Activated T-helper 1 cell treated with anti-CD3 and anti-CD28 coated beads, Interleukin-2, amount 50 U/mL, for 16 hours (primary cell): ENCODE results near the gene KRTAP25-1.

ENCODE experiments used
- DNase-seq, 2 donors: peaks; one replicate each; pipeline ENCODE4 v3.0.0-alpha.2; 2020; ENCODE audit warnings: low read depth in 1 of 2, low spot score in 1 of 2

Gene KRTAP25-1

GRCh38 chr21:30289215-30289614 is at the start of gene KRTAP25-1:
Gene KRTAP25-1, minus strand, starts transcription at chr21:30289514. Its CDS starts 24 bp downstream, at chr21:30289490.
- no peak for DNase-seq

GRCh38 chr21:30338717-30339116 is 49.4 kb upstream of the KRTAP25-1 start:
- no peak for DNase-seq

GRCh38 chr21:30337772-30338171 is 48.5 kb upstream of the KRTAP25-1 start:
- DNase-seq, result no peak

- DNase-seq, result no peak
Measured at GRCh38 chr21:30337276-30337744, 48.0 kb upstream of the KRTAP25-1 start, which contains the start of gene KRTAP27-1. Gene KRTAP27-1, minus strand, starts transcription at chr21:30337694. Its CDS starts 26 bp downstream, at chr21:30337668.

- no peak for DNase-seq
Measured at GRCh38 chr21:30336596-30336995, 47.3 kb upstream of the KRTAP25-1 start.

- no peak for DNase-seq
Measured at GRCh38 chr21:30333736-30334135, 44.4 kb upstream of the KRTAP25-1 start.

GRCh38 chr21:30332681-30333080 is 43.4 kb upstream of the KRTAP25-1 start:
- DNase-seq, result no peak

- no peak for DNase-seq
Measured at GRCh38 chr21:30329203-30329875, 40.0 kb upstream of the KRTAP25-1 start.

- DNase-seq, result no peak
Measured at GRCh38 chr21:30326390-30326789, 37.1 kb upstream of the KRTAP25-1 start.

GRCh38 chr21:30320215-30320614 is 30.9 kb upstream of the KRTAP25-1 start, which contains the start of gene KRTAP26-1:
Gene KRTAP26-1, minus strand, starts transcription at chr21:30320315. Its CDS starts 280 bp downstream, at chr21:30320035.
- no peak for DNase-seq

- no peak for DNase-seq
Measured at GRCh38 chr21:30315701-30316100, 26.4 kb upstream of the KRTAP25-1 start.

GRCh38 chr21:30306884-30307283 is 17.6 kb upstream of the KRTAP25-1 start:
- DNase-seq, result no peak

- no peak for DNase-seq
Measured at GRCh38 chr21:30305136-30305535, 15.8 kb upstream of the KRTAP25-1 start.

- no peak for DNase-seq
Measured at GRCh38 chr21:30282850-30283249, 6.5 kb downstream of the KRTAP25-1 start, which contains the start of gene KRTAP24-1. Gene KRTAP24-1, minus strand, starts transcription at chr21:30282950. Its CDS starts 18 bp downstream, at chr21:30282932.

GRCh38 chr21:30271611-30272010 is 17.7 kb downstream of the KRTAP25-1 start:
- no peak for DNase-seq

GRCh38 chr21:30271156-30271555 is 18.2 kb downstream of the KRTAP25-1 start:
- DNase-seq, result no peak

GRCh38 chr21:30269803-30270530 is 19.3 kb downstream of the KRTAP25-1 start:
- no peak for DNase-seq

GRCh38 chr21:30268608-30269197 is 20.6 kb downstream of the KRTAP25-1 start:
- no peak for DNase-seq

GRCh38 chr21:30257773-30258172 is 31.5 kb downstream of the KRTAP25-1 start:
- DNase-seq, result no peak

- DNase-seq, result no peak
Measured at GRCh38 chr21:30256100-30256499, 33.2 kb downstream of the KRTAP25-1 start.

- no peak for DNase-seq
Measured at GRCh38 chr21:30255679-30256078, 33.6 kb downstream of the KRTAP25-1 start.

GRCh38 chr21:30251781-30252180 is 37.5 kb downstream of the KRTAP25-1 start:
- DNase-seq, result no peak
